A549 treated with dexamethasone at 1 μM for 4 hours (cell line): ENCODE data around the gene ATPAF2. TPM values are rescaled to one million over a fixed set of nuclear protein-coding genes. Genes with fewer than 3 reads are reported as not detected.

Experiments
- total RNA-seq: library from RNA; stranded (reverse); fragments of 200-300 nt; extraction: Qiagen RNA extraction; gene quantifications from 5 replicates; pipeline ENCODE4 v1.2.3, GENCODE V29; 2022

Gene ATPAF2
- 17.3 to 29.8 TPM (median 28.7 TPM) in 5 replicates for total RNA-seq

DNA sequence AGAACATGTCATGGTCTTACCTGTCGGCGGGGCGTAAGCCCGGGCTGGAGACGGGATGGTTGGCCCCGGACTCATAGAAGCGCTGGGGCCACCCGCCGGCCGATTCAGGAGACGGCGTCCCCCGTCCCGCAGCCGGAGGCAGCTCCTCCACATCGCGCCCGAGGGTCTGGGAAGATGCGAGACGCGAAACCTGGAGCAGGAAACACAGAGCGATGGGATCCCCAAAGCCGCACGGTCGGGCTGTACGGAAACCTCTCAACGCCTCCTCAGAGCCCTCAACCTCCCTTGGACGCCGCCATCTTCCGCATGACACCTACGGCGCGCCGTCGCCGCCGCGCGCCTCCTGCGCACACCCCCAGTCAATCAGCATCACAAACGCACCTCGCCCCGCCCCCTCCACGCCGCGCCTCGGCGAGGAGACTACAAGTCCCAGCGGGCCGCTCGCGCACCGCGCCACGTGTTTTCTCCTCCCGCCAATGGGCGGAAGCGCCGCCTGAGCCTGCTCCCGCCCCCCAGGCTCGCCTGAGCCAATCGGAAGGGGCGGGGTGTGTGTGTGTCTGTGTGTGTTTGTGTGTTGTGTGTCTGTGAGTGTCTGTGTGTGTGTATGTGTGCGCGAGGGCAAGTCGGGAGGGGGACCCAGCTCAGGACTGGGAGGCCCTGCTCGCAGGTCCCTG lies at the start of gene ATPAF2, which contains the start of gene GID4:
Gene ATPAF2, minus strand, starts transcription at position 308 of the 674 bp plus-strand sequence. Its CDS starts 155 bp downstream, at position 153.
Gene GID4, plus strand, starts transcription at position 548 of the 674 bp plus-strand sequence. Its CDS starts 57 bp downstream, at position 605.

DNA sequence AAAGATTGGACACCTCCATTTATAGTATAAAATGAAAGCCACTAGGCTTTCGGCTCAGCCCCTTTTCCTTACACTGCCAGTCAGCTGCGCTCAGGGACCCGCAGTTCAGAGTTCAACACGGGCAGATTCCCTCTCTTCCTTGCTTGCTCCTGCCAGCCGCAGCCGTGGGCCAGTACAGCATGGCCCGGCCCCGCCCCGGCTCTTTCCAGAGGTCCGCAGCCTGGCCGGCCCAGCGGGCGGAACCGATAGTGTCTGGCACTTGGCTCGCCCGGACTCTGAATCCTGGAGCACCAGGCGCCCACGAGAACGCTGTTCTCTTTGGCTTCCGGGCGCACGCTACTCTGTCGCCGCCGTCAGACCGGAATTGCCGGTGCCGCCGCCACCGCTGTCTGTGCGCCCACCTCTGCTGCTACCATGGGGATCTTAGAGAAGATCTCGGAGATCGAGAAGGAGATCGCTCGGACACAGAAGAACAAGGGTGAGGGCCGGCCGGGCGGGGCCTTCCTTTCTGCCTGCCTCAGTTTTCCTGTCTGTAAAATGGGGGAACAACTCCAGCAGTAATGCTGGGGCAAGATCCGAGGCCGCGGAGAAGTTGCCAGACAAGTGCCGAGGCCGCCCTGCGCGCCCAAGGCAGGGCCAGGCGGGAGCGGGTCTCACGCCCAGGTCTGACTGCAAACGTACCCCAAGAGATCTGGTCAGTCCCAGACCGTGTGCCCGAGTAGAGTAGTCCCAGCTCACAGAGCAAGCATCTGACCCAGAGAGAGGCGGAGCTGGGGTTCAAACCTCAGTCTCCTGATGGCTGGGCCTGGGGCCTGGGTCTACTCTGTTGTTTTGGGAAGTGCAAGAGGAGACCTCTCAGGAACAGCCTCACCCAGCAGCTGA lies 48.9 kb upstream of the ATPAF2 start, which contains the start of gene DRG2:
Gene DRG2, plus strand, starts transcription at position 339 of the 882 bp plus-strand sequence. Its CDS starts 76 bp downstream, at position 415.

DNA sequence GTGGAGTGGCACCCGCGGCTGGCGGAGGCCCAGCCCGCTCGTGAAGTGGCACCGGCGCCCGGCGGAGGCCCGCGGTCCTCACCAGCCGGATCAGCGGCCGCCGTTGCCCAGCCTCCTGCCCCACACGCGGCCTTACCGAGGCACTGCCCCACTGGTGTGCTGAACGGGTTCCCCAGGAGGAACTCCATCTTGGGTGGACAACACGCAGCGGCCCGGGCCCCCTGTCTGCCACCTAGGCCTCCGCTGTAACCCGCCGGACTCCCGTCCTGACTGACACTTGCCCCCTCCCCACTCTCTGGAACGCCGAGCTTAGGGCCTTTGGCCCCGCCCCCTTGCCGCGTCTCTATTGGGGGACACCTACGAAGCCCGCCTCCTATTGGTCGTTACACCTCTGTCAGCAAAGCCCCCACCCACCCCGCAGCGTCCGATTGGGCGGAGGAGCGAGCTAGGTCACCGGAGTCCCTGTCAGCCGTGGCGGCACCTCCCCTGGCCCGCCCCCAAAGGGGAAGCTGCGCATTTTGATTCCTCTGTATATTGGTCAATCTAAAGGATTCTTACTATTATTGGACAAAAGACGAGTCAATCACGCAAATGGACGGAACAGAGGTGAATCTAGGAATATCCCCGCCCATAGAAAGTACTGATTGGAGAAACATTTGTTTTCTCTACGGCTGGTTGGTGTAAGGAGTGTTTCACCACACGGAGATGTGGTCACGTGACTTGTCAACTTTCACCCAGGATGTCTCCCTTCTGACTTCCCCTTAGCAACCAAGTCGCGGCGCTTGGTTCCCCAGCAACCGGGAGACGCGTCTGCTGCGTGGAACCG lies 66.6 kb downstream of the ATPAF2 start, which contains the start of the genes DRC3 and TOM1L2:
Gene DRC3, plus strand, starts transcription at position 737 of the 826 bp plus-strand sequence. CDS start 4,737 bp downstream, outside the sequence.
Gene TOM1L2, minus strand, starts transcription at position 275 of the 826 bp plus-strand sequence. Its CDS starts 87 bp downstream, at position 188.

Other genes with a start within 250 kb of the ATPAF2 start
- gene SREBF1, start 202.2 kb downstream of the ATPAF2 start, total RNA-seq: 57.2 to 81.2 TPM (median 75.6 TPM) in 5 replicates
- 14.4 to 25.4 TPM (median 23.5 TPM) in 5 replicates for gene TOM1L2, start 66.8 kb downstream of the ATPAF2 start, total RNA-seq
- 1.6 to 3.4 TPM (median 2.1 TPM) in 5 replicates for gene DRC3, start 66.3 kb downstream of the ATPAF2 start, total RNA-seq
- gene GID4, start 240 bp upstream of the ATPAF2 start, total RNA-seq: 8.9 to 11.8 TPM (median 10.9 TPM) in 5 replicates
- 43.4 to 49.2 TPM (median 47.4 TPM) in 5 replicates for gene DRG2, start 48.8 kb upstream of the ATPAF2 start, total RNA-seq
- gene MYO15A, start 69.6 kb upstream of the ATPAF2 start, total RNA-seq: 0.26 to 0.82 TPM (median 0.53 TPM) in 5 replicates
- gene ALKBH5, start 144.7 kb upstream of the ATPAF2 start, total RNA-seq: 52.4 to 73.5 TPM (median 68.4 TPM) in 5 replicates
- gene LLGL1, start 186.5 kb upstream of the ATPAF2 start, total RNA-seq: 10.2 to 17.3 TPM (median 16.0 TPM) in 5 replicates
- 223 to 289 TPM (median 266 TPM) in 5 replicates for gene FLII, start 219.6 kb upstream of the ATPAF2 start, total RNA-seq
- 4.7 to 9.4 TPM (median 9.0 TPM) in 5 replicates for gene MIEF2, start 221.5 kb upstream of the ATPAF2 start, total RNA-seq